Dermis lymphatic vessel endothelial cell (primary cell): Measurements from ENCODE around the gene MRPL36. TPM values are rescaled to one million over a fixed set of nuclear protein-coding genes. Genes with fewer than 3 reads are reported as not detected.

Experiments used
- total RNA-seq: library from RNA; depleted of rRNA; stranded (reverse); fragments of >200 nt; gene quantifications from 2 replicates; pipeline ENCODE4 v1.2.1, GENCODE V29; 2014

The MRPL36 gene
- total RNA-seq: 44.0 and 44.2 TPM in 2 replicates

DNA sequence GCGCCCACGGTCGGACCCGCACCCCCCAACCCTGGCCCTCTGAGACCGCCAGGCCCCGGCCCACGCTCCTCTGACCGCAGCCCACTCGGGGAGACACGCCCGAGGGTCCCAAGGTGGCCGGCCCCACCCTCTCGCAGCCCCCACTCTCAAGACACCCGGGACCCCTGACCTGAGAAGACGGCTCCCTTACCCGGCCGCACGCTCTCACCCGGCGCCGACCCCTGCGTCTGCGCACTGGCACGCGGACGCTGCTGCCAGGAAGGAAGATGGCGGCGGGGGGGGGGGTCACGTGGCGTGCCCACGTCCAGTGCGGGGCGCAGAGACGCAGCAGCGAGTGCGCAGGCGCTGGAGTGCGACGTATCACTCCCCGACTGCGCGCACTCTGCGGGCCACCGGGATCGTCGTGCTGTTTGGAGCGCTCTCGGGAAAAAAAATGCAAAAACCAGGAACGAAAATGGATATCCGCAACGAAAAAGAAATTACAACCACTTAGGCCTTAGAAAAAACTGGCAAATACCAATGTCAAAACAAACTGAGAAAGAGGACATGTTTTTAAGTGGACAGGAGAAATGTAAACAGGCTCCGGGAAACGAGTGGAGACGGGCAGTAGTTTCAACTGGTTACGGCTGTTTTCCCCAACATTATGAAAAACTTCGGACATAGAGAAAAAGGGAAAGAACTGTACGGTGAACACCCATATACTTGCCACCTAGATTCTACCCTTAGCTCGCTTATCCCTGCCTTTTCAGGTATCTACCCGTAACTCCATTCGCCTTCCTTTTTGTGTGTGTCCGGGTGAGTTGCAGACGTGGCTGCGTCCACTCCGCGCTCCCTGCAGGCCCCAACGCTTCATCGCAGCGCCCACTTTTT is at the start of gene MRPL36:
Gene MRPL36, minus strand, starts transcription at position 236 of the 870 bp plus-strand sequence. CDS start 902 bp downstream, outside the sequence.

DNA sequence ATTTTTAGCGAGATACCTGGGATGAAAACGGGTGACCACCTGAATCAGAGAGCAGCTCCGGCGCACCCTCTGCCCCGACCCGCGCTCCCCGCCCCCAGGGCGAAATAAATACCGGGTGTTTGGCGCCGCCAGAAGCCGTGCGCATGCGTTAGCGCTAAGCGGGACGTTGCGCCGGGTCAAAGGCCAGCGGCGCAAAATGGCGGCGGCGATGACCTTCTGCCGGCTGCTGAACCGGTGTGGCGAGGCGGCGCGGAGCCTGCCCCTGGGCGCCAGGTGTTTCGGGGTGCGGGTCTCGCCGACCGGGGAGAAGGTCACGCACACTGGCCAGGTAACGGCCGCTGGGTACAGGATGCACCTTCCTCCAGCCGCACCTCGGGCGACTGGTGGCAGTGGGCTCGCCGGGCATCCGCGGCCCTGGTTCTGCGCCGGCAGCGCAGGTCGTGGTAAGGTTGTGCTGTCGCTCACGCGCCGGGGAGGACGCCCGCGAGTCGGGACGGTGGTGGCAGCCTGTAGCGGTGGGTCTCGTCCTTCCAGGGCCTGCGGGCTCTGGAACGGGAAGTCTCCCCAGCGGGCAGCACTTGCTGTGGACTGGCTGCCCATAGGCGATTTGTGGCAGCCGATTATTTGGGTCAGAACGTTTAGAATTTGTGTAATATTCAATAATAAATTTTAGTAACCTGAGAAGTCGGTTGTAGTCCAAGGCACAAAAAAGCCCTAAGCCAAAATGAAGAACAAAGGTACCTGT is 1.8 kb upstream of the MRPL36 start, which contains the start of gene NDUFS6:
Gene NDUFS6, plus strand, starts transcription at position 186 of the 745 bp plus-strand sequence. Its CDS starts 11 bp downstream, at position 197.

Other genes with a start within 250 kb of the MRPL36 start
- gene NDUFS6, start 1.6 kb upstream of the MRPL36 start, total RNA-seq: 25.7 and 37.3 TPM in 2 replicates
- not detected in 2 replicates for gene IRX4, start 83.1 kb upstream of the MRPL36 start, total RNA-seq